Transverse colon (tissue), 3 donors: Measurements from ENCODE around the gene EDDM13.

Source experiments
- EP300 ChIP-seq: sonication (generic); formaldehyde crosslinking; IDR thresholded peaks from one replicate; pipeline ENCODE4 v1.6.1; 2017; ENCODE audit warnings: antibody characterized with exemption, low read depth
- TF ChIP-seq, protein P1 (sequence below), 5 experiments: fragments of 200-600 bp in 3 of 5; fragments of 450-650 bp in 2 of 5; sonication (generic) in 3 of 5; IDR thresholded peaks; 1 replicate in 2 of 5; 2 replicates in 3 of 5; pipeline ENCODE4 v1.5.1; 2016 to 2017; ENCODE audit warnings: antibody characterized with exemption in 5 of 5, inconsistent platforms in 3 of 5, mild to moderate bottlenecking in 2 of 5, moderate library complexity in 1 of 5

DNA sequence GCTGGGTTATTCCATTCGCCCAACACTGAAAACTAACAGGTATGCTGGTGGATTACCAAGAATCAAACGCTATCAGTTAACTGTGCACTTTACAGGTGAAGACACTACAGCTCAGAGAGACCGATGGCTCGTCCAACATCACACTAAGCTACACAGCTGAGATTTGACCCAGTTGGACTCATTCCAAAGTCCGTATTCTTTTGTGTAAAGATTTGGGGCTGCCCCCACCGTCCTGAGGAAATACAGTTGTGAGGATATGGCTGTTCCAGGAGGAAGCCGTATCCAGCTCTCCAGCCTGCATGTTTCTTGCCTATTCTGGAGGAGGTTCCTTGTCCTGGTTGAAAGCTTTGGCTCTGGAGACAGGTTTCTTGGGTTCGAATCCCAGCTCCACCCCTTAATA, 37.9 kb downstream of the EDDM13 start:
- TF ChIP-seq, protein P1, sequence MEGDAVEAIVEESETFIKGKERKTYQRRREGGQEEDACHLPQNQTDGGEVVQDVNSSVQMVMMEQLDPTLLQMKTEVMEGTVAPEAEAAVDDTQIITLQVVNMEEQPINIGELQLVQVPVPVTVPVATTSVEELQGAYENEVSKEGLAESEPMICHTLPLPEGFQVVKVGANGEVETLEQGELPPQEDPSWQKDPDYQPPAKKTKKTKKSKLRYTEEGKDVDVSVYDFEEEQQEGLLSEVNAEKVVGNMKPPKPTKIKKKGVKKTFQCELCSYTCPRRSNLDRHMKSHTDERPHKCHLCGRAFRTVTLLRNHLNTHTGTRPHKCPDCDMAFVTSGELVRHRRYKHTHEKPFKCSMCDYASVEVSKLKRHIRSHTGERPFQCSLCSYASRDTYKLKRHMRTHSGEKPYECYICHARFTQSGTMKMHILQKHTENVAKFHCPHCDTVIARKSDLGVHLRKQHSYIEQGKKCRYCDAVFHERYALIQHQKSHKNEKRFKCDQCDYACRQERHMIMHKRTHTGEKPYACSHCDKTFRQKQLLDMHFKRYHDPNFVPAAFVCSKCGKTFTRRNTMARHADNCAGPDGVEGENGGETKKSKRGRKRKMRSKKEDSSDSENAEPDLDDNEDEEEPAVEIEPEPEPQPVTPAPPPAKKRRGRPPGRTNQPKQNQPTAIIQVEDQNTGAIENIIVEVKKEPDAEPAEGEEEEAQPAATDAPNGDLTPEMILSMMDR (IDR thresholded peaks at IDR 0.05): no peak
- TF ChIP-seq EP300: no peak
